Natural killer cell treated with Interleukin-12 subunit alpha and Interleukin-12 subunit beta and Interleukin-15 and Interleukin-18, amount 100 ng/mL, for 72 hours (primary cell): ENCODE measurements around the gene IL1RAPL2. TPM values are rescaled to one million over a fixed set of nuclear protein-coding genes. Genes with fewer than 3 reads are reported as not detected.
"Not testable (repeated sequence)": the region's sequence is repeated elsewhere in the genome, so short reads cannot be mapped to it uniquely, and the experiment has no call there.

Experiments used
- ATAC-seq, 2 donors: fragments of 150-1000 bp; cut with Tn5 transposase in 1 of 2; sonication (Bioruptor Pico), chemical (Tn5 transposase) in 1 of 2; 2 replicates each; pipeline ENCODE4 v1.10.0; 2021
- DNase-seq: peaks from one replicate; pipeline ENCODE4 v3.0.0; 2022; ENCODE audit warnings: low spot score
- H3K27ac Mint-ChIP-seq, 2 donors: 1 replicate in 1 of 2; 2 replicates in 1 of 2; pipeline ENCODE4 v1.8.0; 2022; ENCODE audit warnings: mixed read lengths in 2 of 2, mild to moderate bottlenecking in 1 of 2, moderate library complexity in 1 of 2
- H3K27me3 Mint-ChIP-seq, 2 donors: 1 replicate in 1 of 2; 2 replicates in 1 of 2; pipeline ENCODE4 v1.8.0; 2022; ENCODE audit warnings: mixed read lengths in 2 of 2
- H3K36me3 Mint-ChIP-seq: one replicate; pipeline ENCODE4 v1.8.0; 2022; ENCODE audit warnings: mixed read lengths
- H3K4me1 Mint-ChIP-seq, 2 donors: 1 replicate in 1 of 2; 2 replicates in 1 of 2; pipeline ENCODE4 v1.8.0; 2022; ENCODE audit warnings: low read depth in 2 of 2, mixed read lengths in 2 of 2, mild to moderate bottlenecking in 1 of 2
- H3K4me3 Mint-ChIP-seq: one replicate; pipeline ENCODE4 v1.8.0; 2022; ENCODE audit warnings: mixed read lengths
- H3K9me3 Mint-ChIP-seq: 2 replicates; pipeline ENCODE4 v1.8.0; 2022; ENCODE audit warnings: mixed read lengths
- total RNA-seq, 2 donors: library from RNA; stranded (reverse); gene quantifications; one replicate each; pipeline ENCODE4 v1.2.3, GENCODE V29; 2022

The IL1RAPL2 gene
- not detected for total RNA-seq

- ATAC-seq = no peak
- no peak within 1 kb of the TSS for H3K4me3 Mint-ChIP-seq
- no peaks in the 10 kb centered on the region for H3K4me1 Mint-ChIP-seq
- H3K27ac Mint-ChIP-seq = no peak within 1 kb of the TSS
- H3K36me3 Mint-ChIP-seq = no peaks in the 10 kb centered on the region
- DNase-seq = no peak
- peaks cover 17 to 19% of the 10 kb centered on the region in 2 donors for H3K27me3 Mint-ChIP-seq
- no peaks in the 10 kb centered on the region for H3K9me3 Mint-ChIP-seq
Measured at GRCh38 chrX:104565791-104566680, at the start of gene IL1RAPL2. TSS of gene IL1RAPL2 (plus strand) at chrX:104566199.

GRCh38 chrX:104522386-104522785 is 43.6 kb upstream of the IL1RAPL2 start:
- no peak for ATAC-seq
- Mint-ChIP-seq H3K27ac (no peak overlapping the region), H3K4me1 (no peaks in the 10 kb centered on the region), H3K9me3 (peaks cover 7% of the 10 kb centered on the region), H3K27me3 (peaks cover 0 to 8% of the 10 kb centered on the region in 2 donors), H3K36me3 (no peaks in the 10 kb centered on the region), H3K4me3 (no peak overlapping the region)
- no peak for DNase-seq

- DNase-seq (no peak), ATAC-seq (no peak)
- H3K27ac Mint-ChIP-seq = no peak overlapping the region
- peaks cover 7% of the 10 kb centered on the region for H3K9me3 Mint-ChIP-seq
- no peaks in the 10 kb centered on the region for H3K36me3 Mint-ChIP-seq
- no peaks in the 10 kb centered on the region for H3K4me1 Mint-ChIP-seq
- H3K27me3 Mint-ChIP-seq = peaks cover 0 to 8% of the 10 kb centered on the region in 2 donors
- H3K4me3 Mint-ChIP-seq = no peak overlapping the region
Measured at GRCh38 chrX:104523858-104524257, 42.1 kb upstream of the IL1RAPL2 start.

GRCh38 chrX:104539081-104539480 is 26.9 kb upstream of the IL1RAPL2 start:
- Mint-ChIP-seq H3K4me1 (no peaks in the 10 kb centered on the region), H3K27ac (no peak overlapping the region), H3K36me3 (no peaks in the 10 kb centered on the region), H3K27me3 (no peaks in the 10 kb centered on the region), H3K9me3 (peaks cover 4% of the 10 kb centered on the region), H3K4me3 (no peak overlapping the region)
- DNase-seq = no peak
- no peak for ATAC-seq

- not testable (repeated sequence) for H3K36me3 Mint-ChIP-seq
Measured at GRCh38 chrX:104542447-104542846, 23.6 kb upstream of the IL1RAPL2 start.

GRCh38 chrX:104564335-104564734 is 1.7 kb upstream of the IL1RAPL2 start:
- Mint-ChIP-seq H3K36me3 (no peaks in the 10 kb centered on the region), H3K4me3 (no peak overlapping the region), H3K4me1 (no peaks in the 10 kb centered on the region), H3K27ac (no peak overlapping the region), H3K9me3 (no peaks in the 10 kb centered on the region), H3K27me3 (peaks cover 9 to 13% of the 10 kb centered on the region in 2 donors)
- DNase-seq (no peak), ATAC-seq (no peak)

More at GRCh38 chrX:104542447-104542846, 23.6 kb upstream of the IL1RAPL2 start:
- ATAC-seq, H3K4me1 Mint-ChIP-seq, H3K27ac Mint-ChIP-seq, H3K27me3 Mint-ChIP-seq, H3K4me3 Mint-ChIP-seq, H3K9me3 Mint-ChIP-seq, DNase-seq: not testable (repeated sequence)

- Mint-ChIP-seq H3K27ac (no peak overlapping the region), H3K9me3 (no peaks in the 10 kb centered on the region), H3K27me3 (peaks cover 14 to 15% of the 10 kb centered on the region in 2 donors), H3K4me3 (no peak overlapping the region), H3K4me1 (no peaks in the 10 kb centered on the region), H3K36me3 (no peaks in the 10 kb centered on the region)
- DNase-seq (no peak), ATAC-seq (no peak)
Measured at GRCh38 chrX:104564921-104565703, 887 bp upstream of the IL1RAPL2 start.

GRCh38 chrX:104566681-104567501 is 892 bp downstream of the IL1RAPL2 start:
- Mint-ChIP-seq H3K9me3 (no peaks in the 10 kb centered on the region), H3K27me3 (peaks cover 17 to 21% of the 10 kb centered on the region in 2 donors), H3K4me1 (no peaks in the 10 kb centered on the region), H3K36me3 (no peaks in the 10 kb centered on the region), H3K27ac (no peak overlapping the region), H3K4me3 (no peak overlapping the region)
- no peak for DNase-seq
- no peak for ATAC-seq

- H3K9me3 Mint-ChIP-seq = no peaks in the 10 kb centered on the region
- no peaks in the 10 kb centered on the region for H3K4me1 Mint-ChIP-seq
- H3K27ac Mint-ChIP-seq = no peak overlapping the region
- H3K36me3 Mint-ChIP-seq = no peaks in the 10 kb centered on the region
- no peak for DNase-seq
- ATAC-seq = no peak
- no peak overlapping the region for H3K4me3 Mint-ChIP-seq
- peaks cover 17 to 21% of the 10 kb centered on the region in 2 donors for H3K27me3 Mint-ChIP-seq
Measured at GRCh38 chrX:104567506-104567905, 1.5 kb downstream of the IL1RAPL2 start.

GRCh38 chrX:104568304-104568915 is 2.4 kb downstream of the IL1RAPL2 start:
- H3K27ac Mint-ChIP-seq = no peak overlapping the region
- H3K27me3 Mint-ChIP-seq = peaks cover 17 to 21% of the 10 kb centered on the region in 2 donors
- DNase-seq = no peak
- no peak for ATAC-seq
- no peaks in the 10 kb centered on the region for H3K4me1 Mint-ChIP-seq
- no peaks in the 10 kb centered on the region for H3K9me3 Mint-ChIP-seq
- no peaks in the 10 kb centered on the region for H3K36me3 Mint-ChIP-seq
- no peak overlapping the region for H3K4me3 Mint-ChIP-seq

- ATAC-seq = peak in 1 of 2 donors; percentile 40
- Mint-ChIP-seq H3K9me3 (peaks cover 6% of the 10 kb centered on the region), H3K27me3 (peaks cover 0 to 3% of the 10 kb centered on the region in 2 donors), H3K36me3 (no peaks in the 10 kb centered on the region), H3K4me3 (no peak overlapping the region), H3K27ac (no peak overlapping the region), H3K4me1 (no peaks in the 10 kb centered on the region)
- no peak for DNase-seq
Measured at GRCh38 chrX:104618106-104618895, 52.3 kb downstream of the IL1RAPL2 start.

GRCh38 chrX:104621781-104622180 is 55.8 kb downstream of the IL1RAPL2 start:
- H3K4me3 Mint-ChIP-seq = no peak overlapping the region
- H3K27me3 Mint-ChIP-seq = no peaks in the 10 kb centered on the region
- no peak for DNase-seq
- no peaks in the 10 kb centered on the region for H3K4me1 Mint-ChIP-seq
- H3K9me3 Mint-ChIP-seq = peaks cover 3% of the 10 kb centered on the region
- H3K36me3 Mint-ChIP-seq = no peaks in the 10 kb centered on the region
- no peak overlapping the region for H3K27ac Mint-ChIP-seq
- ATAC-seq = no peak
